ENCODE measurements around the gene ROR2.

The ROR2 gene

DNA sequence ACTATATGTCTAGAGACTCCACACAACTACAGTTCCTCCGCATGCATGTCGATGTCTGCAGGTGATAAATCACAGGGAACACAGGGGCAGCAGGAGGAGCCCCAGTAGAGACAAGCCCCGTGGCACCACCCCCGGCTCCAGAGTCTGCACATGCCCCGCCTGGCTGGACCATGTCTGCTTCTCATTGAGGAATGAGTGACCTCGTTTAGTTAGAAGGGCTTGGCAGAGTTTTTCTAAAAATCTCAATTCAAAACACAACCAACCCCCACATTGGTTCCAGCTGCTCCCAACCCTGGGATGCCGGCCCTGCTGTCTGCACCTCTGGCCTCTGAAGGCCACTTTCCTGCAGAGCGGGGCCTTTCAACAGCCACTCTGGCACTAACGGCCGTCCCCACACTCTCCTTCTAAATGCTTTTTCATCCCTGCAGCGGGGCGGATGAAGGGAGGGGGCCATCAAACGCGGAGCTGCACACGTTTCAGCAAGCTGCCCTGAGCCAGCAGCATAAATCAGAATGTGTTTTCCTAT is 106.3 kb downstream of the ROR2 start:
- DNase-seq (ENCODE audit: low spot score) = no peak
- no peak for FAIRE-seq

DNA sequence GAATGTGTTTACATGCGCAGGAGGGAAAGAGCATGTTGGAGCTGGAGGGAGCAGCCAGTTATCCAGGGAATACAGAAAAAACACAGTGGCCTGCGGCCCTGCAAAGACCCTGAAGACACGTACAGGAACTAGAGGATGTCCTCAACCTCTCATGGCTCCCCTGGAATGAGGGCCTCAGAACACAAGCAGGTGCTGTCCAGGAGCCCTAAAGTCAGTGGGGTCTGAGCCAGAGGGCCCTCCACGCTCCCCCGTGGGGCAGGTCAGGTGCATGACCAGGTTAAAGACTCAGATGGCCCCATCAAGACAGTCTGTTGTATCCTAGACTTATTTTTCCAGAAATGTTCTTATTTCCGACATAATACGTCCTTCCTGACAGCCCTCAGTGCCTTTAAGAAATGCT is 106.9 kb downstream of the ROR2 start:
- DNase-seq (ENCODE audit: low spot score) = no peak
- FAIRE-seq = no peak

- peak; percentile 13 for FAIRE-seq
- DNase-seq (ENCODE audit: low spot score) = no peak
These were observed 107.5 kb downstream of the ROR2 start for GRCh38 chr9:91842358-91843049.

DNA sequence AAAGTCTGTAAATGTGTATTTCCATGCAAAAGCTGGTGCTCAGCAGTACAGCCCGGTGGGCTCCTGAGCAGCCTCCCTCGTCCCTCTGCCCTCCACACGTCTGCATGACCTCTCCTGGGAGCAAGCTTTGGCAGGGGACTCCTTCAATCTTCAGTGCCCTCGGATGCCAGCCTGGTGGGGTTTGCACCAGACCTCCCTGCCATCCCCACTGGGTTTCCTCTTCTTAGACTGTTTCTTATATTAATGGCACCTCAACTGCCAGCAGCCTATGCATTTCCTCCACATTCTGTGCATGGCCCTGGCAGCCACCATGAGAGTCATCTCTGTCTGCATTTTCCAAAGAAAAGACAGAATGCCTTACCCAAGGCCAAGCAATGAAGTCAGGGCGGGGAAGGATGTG is 108.4 kb downstream of the ROR2 start:
- no peak for DNase-seq (ENCODE audit: low spot score)
- FAIRE-seq = no peak

DNA sequence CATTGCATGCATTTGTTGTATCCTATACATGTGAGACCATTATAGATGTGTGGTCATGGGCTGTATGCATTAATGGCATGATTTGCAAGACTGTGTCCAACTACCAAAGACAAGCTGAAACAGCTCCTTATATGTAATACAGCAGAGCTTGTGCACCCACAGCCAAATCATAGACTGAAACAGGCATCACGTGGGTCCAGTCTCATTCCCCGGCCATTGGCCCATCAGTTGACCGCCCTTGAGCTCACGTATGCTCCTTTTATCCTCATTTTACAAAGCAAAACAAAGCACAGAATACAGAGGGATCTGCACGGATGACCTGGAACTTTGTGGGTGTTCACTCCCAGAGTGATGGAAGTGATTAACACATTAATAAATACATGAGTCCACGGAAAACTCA is 109.1 kb downstream of the ROR2 start:
- FAIRE-seq = no peak

GRCh38 chr9:91840469-91840868 is 109.6 kb downstream of the ROR2 start:
- DNase-seq (ENCODE audit: low spot score) = no peak
- FAIRE-seq = no peak

More for the DNA sequence above, 109.1 kb downstream of the ROR2 start:
- no peak for DNase-seq (ENCODE audit: low spot score)

GRCh38 chr9:91839926-91840465 is 110.0 kb downstream of the ROR2 start:
- FAIRE-seq (no peak), DNase-seq (ENCODE audit: low spot score) (no peak)

DNA sequence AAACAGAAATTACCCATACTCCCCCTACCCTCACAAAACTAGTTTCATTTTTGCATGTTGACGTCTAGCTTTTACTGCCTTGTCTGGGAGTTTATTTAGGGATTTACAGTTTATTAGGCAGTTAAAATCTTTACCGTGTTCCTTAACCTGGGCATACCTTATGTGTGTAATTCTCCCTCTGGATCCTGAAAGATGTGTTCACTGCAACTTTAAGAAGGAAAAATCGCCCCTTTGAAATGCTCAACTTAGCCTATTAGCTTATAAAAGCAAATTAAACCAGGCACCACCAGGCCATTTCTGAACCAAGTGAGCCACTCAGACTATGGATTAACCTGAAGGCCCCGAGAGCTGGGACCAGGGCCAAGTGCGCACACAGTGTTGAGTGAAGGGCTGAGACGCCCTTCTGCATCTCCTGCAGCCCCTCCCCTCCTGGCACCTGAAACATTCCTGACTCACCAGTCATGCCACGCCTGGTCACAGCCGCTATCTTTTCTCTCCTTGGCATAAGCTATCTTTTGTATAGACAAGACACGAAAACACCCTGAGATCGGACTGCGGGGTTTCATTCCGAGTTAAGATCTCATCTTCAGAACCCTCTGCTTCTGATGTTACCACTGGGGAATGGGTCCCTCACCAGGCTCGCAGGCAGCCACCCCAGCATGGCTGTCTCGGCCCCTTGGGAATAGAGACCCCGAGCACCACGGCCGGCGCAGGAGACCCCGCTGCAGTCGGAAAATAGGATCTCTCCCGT is 111.9 kb downstream of the ROR2 start:
- FAIRE-seq (peak; percentile 77), DNase-seq (ENCODE audit: low spot score) (peak; percentile 89)

DNA sequence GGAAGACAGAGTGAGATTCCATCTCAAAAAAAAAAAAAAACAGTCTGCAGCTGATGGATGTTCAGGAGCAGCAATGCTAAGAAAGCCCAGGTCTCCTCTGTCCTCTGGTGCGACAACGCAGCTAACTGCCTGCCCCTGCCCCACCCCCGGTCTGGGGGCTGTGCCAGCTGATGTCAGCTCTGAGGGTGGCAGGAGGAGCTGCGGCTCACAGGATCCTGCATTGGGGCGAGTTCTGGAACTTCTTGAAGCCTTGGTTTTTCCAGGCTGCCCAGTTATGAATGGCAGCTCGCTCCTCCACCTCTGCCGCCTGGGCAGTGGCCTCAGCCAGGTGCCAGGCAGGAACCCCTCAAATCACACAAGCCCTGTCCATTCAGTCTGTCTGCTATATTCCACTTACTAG is 113.5 kb downstream of the ROR2 start:
- FAIRE-seq (no peak), DNase-seq (ENCODE audit: low spot score) (no peak)

DNA sequence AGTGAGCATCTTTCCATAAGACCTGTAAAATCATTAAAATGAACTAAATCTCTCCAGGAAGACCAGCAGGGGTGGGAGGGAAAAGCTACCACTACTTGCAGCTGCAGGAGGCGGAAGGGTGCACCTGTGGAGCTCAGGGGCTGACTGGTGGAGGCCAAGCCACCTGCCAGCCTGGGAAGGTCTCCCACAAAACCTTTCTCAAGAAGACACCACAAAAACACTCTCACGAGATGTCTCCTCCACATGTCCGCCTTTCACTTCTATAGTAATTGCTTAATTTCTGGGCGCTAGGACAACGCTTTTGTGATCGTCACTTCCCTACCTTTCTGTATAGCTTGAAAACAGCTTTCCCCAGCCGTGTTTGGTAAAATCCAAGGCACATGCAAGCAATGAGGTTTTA is 114.4 kb downstream of the ROR2 start:
- DNase-seq (ENCODE audit: low spot score) = no peak
- FAIRE-seq = no peak

DNA sequence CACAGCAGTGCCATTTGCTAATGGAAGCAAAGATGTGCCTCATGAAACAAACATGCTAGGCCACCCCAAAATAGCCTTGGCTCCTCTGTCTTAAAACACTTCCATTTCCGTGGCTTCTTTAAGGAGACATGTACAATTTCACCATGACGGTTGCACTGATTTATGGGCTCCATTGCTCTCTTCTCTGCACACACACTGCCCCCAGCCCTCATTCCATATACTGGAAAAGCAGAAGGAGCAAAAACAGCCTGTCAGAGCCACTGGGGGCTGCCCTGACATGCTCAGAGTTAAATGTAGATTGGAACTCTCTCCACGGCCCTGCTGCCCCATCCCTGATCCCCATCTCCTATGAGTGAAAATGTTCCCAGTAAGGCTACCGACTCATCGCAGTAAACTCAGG is 114.8 kb downstream of the ROR2 start:
- no peak for DNase-seq (ENCODE audit: low spot score)
- no peak for FAIRE-seq

GRCh38 chr9:91834740-91835139 is 115.3 kb downstream of the ROR2 start:
- no peak for DNase-seq (ENCODE audit: low spot score)
- FAIRE-seq = no peak

DNA sequence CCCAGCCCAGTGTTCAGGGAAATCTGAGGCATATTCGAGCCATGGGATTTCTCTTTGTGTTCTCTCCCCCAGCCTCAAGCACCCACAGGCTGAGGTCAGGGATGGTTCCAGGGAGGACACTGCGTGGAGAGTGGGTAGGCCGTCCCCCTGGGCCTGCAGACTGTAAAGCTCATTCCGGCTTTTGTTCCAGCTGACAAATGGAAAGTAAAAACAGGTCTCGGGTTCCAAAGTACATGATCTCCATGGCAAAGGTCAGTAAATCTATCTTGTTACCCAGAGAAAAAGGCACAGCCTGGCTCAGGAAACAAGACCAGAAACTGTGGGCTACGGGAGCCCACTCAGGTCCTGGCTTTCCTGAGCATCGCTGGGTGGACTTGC is 116.2 kb downstream of the ROR2 start:
- FAIRE-seq (no peak), DNase-seq (ENCODE audit: low spot score) (no peak)

- no peak for FAIRE-seq
These were observed 116.7 kb downstream of the ROR2 start for GRCh38 chr9:91833096-91833877.

GRCh38 chr9:91832322-91832721 is 117.7 kb downstream of the ROR2 start:
- no peak for DNase-seq (ENCODE audit: low spot score)
- FAIRE-seq = no peak

More at GRCh38 chr9:91833096-91833877, 116.7 kb downstream of the ROR2 start:
- DNase-seq (ENCODE audit: low spot score) = no peak

GRCh38 chr9:91825866-91826265 is 124.2 kb downstream of the ROR2 start:
- FAIRE-seq = no peak

GRCh38 chr9:91825422-91825821 is 124.6 kb downstream of the ROR2 start:
- no peak for FAIRE-seq
- no peak for DNase-seq (ENCODE audit: low spot score)

More at GRCh38 chr9:91825866-91826265, 124.2 kb downstream of the ROR2 start:
- no peak for DNase-seq (ENCODE audit: low spot score)

DNA sequence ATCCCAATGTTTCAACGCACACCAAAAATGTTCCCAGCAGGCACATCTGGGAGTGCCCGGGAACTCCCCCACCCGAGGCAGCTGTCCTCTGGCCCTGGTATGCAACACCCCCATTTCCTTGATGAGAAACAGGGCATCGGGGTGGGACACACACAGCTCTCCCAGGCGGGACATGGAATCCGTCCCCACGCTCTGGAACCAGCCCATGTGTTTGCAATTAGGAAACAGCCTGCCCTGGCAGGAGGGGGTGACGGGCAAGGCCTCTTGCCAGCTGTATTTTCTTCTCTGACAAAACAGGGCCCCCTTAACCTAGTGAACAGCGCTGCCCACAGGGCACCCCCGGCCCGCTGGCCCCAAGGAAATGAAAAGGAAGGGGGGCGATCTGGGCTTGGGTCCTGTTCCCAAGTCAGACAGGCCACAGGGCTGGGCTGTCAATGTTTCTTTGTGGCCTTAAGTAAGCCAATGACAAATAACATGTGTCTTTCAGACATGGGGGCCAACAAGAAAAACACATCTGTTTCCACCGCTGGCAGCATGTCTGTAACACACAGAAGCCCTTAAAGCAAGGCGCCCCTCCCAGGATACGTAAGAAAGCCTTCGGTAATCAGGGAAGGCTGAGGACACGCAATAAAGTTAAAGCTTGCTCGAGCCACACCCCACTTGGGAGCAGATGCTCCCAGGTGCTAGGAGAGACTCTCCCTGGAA is 125.3 kb downstream of the ROR2 start:
- FAIRE-seq (no peak), DNase-seq (ENCODE audit: low spot score) (no peak)

DNA sequence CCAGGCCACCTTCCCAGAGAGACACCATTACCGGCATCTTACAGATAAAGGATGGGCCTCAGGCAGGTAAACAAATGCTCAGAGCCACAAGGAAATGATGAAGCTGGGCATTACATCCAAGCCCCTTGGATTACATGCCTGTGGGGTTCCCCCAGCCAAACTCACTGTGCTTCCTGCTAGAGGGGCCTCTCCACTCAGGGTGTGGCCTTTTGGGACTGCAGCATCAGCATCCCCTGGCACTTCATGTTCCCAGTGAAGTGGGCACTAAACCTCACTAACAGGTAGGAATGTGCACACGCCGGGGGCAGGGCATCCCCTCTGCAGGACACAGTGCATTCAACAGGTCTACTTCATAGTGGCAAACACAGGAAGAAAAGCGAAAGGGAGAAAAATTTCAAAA is 125.9 kb downstream of the ROR2 start:
- DNase-seq (ENCODE audit: low spot score) (no peak), FAIRE-seq (no peak)

DNA sequence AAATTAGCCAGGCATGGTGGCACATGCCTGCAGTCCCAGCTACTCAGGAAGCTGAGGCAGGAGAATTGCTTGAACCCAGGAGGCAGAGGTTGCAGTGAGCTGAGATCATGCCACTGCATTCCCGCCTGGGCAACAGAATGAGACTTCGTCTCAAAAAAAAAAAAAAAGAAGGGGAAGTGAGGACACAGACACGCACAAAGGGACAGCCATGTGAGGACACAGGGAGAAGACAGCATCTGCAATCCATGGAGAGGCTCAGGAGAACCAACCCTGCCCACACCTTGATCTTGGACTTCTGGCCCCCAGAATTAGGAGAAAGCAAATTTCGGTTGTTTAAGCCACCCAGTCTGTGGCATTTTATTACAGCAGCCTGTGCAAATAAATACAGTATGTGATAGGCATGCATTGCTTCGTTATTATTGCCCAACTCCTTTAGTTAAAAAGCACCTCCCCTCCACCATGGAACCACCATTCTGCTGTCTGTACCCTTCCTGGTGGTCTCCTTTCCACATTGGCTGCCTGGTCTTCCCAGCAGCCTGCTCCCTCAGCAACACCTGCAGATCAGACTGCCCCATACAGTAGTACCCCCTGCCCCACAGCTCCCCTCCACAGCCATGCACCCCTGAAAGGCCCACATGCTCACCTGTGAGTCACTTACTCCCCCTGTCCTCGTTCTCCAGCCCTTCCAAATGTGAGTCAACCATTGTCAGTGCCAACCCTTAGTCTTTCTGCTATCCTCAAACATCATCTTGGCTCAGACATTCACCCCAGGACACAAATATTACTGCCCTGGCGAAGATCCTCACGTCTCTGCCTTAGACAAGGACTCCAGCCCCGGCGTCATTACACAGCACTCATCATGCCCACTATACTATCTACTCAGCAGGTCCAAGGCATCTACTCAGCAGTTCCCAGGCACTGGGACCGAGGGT is 128.8 kb downstream of the ROR2 start:
- FAIRE-seq (no peak), DNase-seq (ENCODE audit: low spot score) (no peak)
